Smooth muscle cell (in vitro differentiated cells): ENCODE results near the gene PDGFRB. TPM values are rescaled to one million over a fixed set of nuclear protein-coding genes. Genes with fewer than 3 reads are reported as not detected.

Source experiments
- DNase-seq: peaks from one replicate; lab custom pipeline; 2025; ENCODE audit not compliant: unreplicated experiment; lab: John Stamatoyannopoulos, UW
- H2AFZ ChIP-seq: fragments of 200-600 bp; sonication (generic); 2 replicates; pipeline ENCODE4 v1.6.0; 2016; ENCODE audit warnings: antibody characterized with exemption, low read depth, mild to moderate bottlenecking
- H3F3A ChIP-seq: fragments of 200-600 bp; sonication (generic); 2 replicates; pipeline ENCODE4 v1.6.0; 2017; ENCODE audit warnings: antibody characterized with exemption, low read depth
- H3K27ac ChIP-seq: fragments of 200-600 bp; sonication (generic); 2 replicates; pipeline ENCODE4 v1.5.1; 2016; ENCODE audit warnings: low read depth, mild to moderate bottlenecking
- H3K27me3 ChIP-seq: fragments of 200-600 bp; sonication (generic); 2 replicates; pipeline ENCODE4 v1.6.1; 2016; ENCODE audit warnings: low read depth, mild to moderate bottlenecking
- H3K36me3 ChIP-seq: fragments of 200-600 bp; sonication (generic); 2 replicates; pipeline ENCODE4 v1.5.1; 2016; ENCODE audit warnings: low read depth
- H3K4me1 ChIP-seq: fragments of 200-600 bp; sonication (generic); 2 replicates; pipeline ENCODE4 v1.5.1; 2016; ENCODE audit warnings: low read depth
- H3K4me2 ChIP-seq: fragments of 200-600 bp; sonication (generic); 2 replicates; pipeline ENCODE4 v1.6.0; 2016; ENCODE audit warnings: mild to moderate bottlenecking
- H3K4me3 ChIP-seq: fragments of 200-600 bp; sonication (generic); 2 replicates; pipeline ENCODE4 v1.5.1; 2016; ENCODE audit warnings: mild to moderate bottlenecking
- H3K79me2 ChIP-seq: fragments of 200-600 bp; sonication (generic); 2 replicates; pipeline ENCODE4 v1.6.0; 2016; ENCODE audit warnings: low read depth, mild to moderate bottlenecking
- H3K9ac ChIP-seq: fragments of 200-600 bp; sonication (generic); 2 replicates; pipeline ENCODE4 v1.6.0; 2016; ENCODE audit warnings: low read depth
- H3K9me3 ChIP-seq: fragments of 200-600 bp; sonication (generic); replicated peaks from 2 replicates; pipeline ENCODE4 v1.5.1; 2016; ENCODE audit warnings: low read depth
- H4K20me1 ChIP-seq: fragments of 200-600 bp; sonication (generic); 2 replicates; pipeline ENCODE4 v1.6.0; 2016; ENCODE audit warnings: low read depth
- WGBS: methylation state at CpG from one replicate; pipeline ENCODE4 v1.1.7; 2016; ENCODE audit warnings: low lambda C conversion rate; 5-methylcytosine and 5-hydroxymethylcytosine counted together
- polyA plus RNA-seq: library from polyadenylated mRNA; unstranded; fragments of >200 nt; fragmentation: Nextera tagmentation; extraction: Ambion mirVana; gene quantifications from 2 replicates; pipeline ENCODE4 v1.2.1, GENCODE V29; 2016
- total RNA-seq: library from RNA; depleted of rRNA; stranded (reverse); fragments of >200 nt; gene quantifications from 2 replicates; pipeline ENCODE4 v1.2.3, GENCODE V29; 2014
- TF ChIP-seq, protein P1 (sequence below): fragments of 200-600 bp; sonication (generic); IDR thresholded peaks from 2 replicates; pipeline ENCODE4 v1.5.1; 2017; ENCODE audit warnings: borderline replicate concordance, mild to moderate bottlenecking, antibody characterized with exemption; ENCODE audit not compliant: insufficient read depth, poor library complexity, severe bottlenecking

Gene PDGFRB
- total RNA-seq (362 and 370 TPM in 2 replicates), polyA plus RNA-seq (390 and 522 TPM in 2 replicates)

GRCh38 chr5:150155258-150156026 lies at the start of gene PDGFRB:
TSS of gene PDGFRB (minus strand) at chr5:150155845. CDS start at chr5:150137047, 18,798 bp downstream.
- Histone ChIP-seq H3K36me3 (no peaks in the 10 kb centered on the region), H2AFZ (no peak within 1 kb of the TSS), H3K27me3 (no peaks in the 10 kb centered on the region), H3K79me2 (peaks cover 50% of the 10 kb centered on the region), H3K9me3 (no peaks in the 10 kb centered on the region), H4K20me1 (peaks cover 40% of the 10 kb centered on the region), H3F3A (peaks cover 17% of the 10 kb centered on the region), H3K27ac (peak within 1 kb of the TSS; percentile 100), H3K4me1 (peaks cover 27% of the 10 kb centered on the region), H3K4me2 (peak within 1 kb of the TSS; percentile 94), H3K9ac (peak within 1 kb of the TSS; percentile 78), H3K4me3 (peak within 1 kb of the TSS; percentile 70)
- TF ChIP-seq, protein P1, sequence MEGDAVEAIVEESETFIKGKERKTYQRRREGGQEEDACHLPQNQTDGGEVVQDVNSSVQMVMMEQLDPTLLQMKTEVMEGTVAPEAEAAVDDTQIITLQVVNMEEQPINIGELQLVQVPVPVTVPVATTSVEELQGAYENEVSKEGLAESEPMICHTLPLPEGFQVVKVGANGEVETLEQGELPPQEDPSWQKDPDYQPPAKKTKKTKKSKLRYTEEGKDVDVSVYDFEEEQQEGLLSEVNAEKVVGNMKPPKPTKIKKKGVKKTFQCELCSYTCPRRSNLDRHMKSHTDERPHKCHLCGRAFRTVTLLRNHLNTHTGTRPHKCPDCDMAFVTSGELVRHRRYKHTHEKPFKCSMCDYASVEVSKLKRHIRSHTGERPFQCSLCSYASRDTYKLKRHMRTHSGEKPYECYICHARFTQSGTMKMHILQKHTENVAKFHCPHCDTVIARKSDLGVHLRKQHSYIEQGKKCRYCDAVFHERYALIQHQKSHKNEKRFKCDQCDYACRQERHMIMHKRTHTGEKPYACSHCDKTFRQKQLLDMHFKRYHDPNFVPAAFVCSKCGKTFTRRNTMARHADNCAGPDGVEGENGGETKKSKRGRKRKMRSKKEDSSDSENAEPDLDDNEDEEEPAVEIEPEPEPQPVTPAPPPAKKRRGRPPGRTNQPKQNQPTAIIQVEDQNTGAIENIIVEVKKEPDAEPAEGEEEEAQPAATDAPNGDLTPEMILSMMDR = no peak
- peak; percentile 79 for DNase-seq
- 8% methylated on average over 12 of the region's 17 CpGs for WGBS

- WGBS = 98% methylated on average over 11 of the region's 13 CpGs
- Histone ChIP-seq H3K27ac (no peak overlapping the region), H3K4me3 (no peak overlapping the region), H3F3A (peaks cover 3% of the 10 kb centered on the region), H4K20me1 (no peaks in the 10 kb centered on the region), H3K79me2 (no peaks in the 10 kb centered on the region), H3K9ac (no peak overlapping the region), H3K9me3 (no peaks in the 10 kb centered on the region), H3K27me3 (peaks cover 8% of the 10 kb centered on the region), H3K36me3 (no peaks in the 10 kb centered on the region), H3K4me1 (peaks cover 8% of the 10 kb centered on the region), H2AFZ (no peak overlapping the region), H3K4me2 (no peak overlapping the region)
- TF ChIP-seq, protein P1 = no peak
- DNase-seq = no peak
Observed at GRCh38 chr5:150204590-150204960, 48.9 kb upstream of the PDGFRB start.

- DNase-seq = no peak
- 87% methylated on average over 12 of the region's 12 CpGs for WGBS
- TF ChIP-seq, protein P1 = no peak
Observed at GRCh38 chr5:150203832-150204589, 48.4 kb upstream of the PDGFRB start.

More at GRCh38 chr5:150203832-150204589, 48.4 kb upstream of the PDGFRB start:
- Histone ChIP-seq H3K79me2 (no peaks in the 10 kb centered on the region), H3K27ac (no peak overlapping the region), H3K4me1 (peaks cover 7% of the 10 kb centered on the region), H3F3A (no peaks in the 10 kb centered on the region), H3K4me2 (no peak overlapping the region), H4K20me1 (no peaks in the 10 kb centered on the region), H3K4me3 (no peak overlapping the region), H3K9ac (no peak overlapping the region), H2AFZ (no peak overlapping the region), H3K9me3 (no peaks in the 10 kb centered on the region), H3K36me3 (no peaks in the 10 kb centered on the region), H3K27me3 (peaks cover 10% of the 10 kb centered on the region)
